ENCODE data around the gene WWTR1. TPM values are rescaled to one million over a fixed set of nuclear protein-coding genes. Genes with fewer than 3 reads are reported as not detected.

The WWTR1 gene
- total RNA-seq, 4 donors from 2014 or later, result 40.3 to 80.4 (median 67.6) TPM

DNA sequence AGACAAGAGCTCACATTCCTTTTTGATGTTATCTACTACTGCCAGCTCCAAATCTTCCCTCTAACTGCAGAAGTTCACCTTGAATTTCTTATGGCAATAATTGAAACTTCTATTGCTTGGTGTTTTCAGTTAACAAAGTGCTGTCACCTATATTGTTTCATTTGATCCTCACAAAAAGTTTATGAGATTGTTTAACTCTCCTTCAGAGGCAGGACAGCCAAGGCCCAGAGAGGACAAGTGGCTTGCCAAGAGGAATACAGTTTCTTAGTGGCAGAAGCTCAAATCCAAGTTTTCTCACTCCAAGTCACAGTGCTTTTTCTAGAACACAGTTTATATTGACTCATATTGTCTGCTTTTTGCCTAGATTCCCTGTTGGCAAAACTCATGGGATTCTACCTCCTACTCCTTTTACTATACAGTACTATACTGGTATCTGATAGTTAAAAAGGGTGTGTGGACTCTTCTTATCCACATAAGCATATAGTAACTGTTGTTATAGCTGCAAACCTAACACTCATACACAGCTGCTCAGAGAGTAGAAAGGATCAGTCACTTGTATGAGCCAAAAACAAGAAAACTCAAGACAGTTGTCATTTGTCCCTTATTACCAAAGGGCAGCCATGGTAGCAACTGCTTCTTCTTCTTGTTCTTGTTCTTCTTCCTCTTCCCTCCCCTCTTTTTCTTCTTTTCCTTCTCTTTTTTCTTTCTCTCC lies 167.4 kb downstream of the WWTR1 start:
- intact Hi-C loops (cut with DNase I; ENCODE audit: low total_unique reads) (no loop called here), in situ Hi-C loops (cut with MboI; ENCODE audit: low pct_ligation_motif_present in 1 of 4, low pct_unique_long_range_greater_than_20kb in 1 of 4, low sequenced_read_pairs in 3 of 4) (loop anchor here (25.0 kb wide), 2 partner anchors 378 to 528 kb away; no protein-coding TSS in a partner anchor)
- no peaks in the 10 kb centered on the region for H3K36me3 ChIP-seq
- H3K9me3 ChIP-seq, result no peaks in the 10 kb centered on the region
- H3K4me1 ChIP-seq, result no peaks in the 10 kb centered on the region
- H3K27ac ChIP-seq, result no peak overlapping the region
- no peak for DNase-seq
- peaks cover 5% of the 10 kb centered on the region for H3K27me3 ChIP-seq
- no peak for TF ChIP-seq POLR2A (IDR thresholded peaks at IDR 0.05)
- TF ChIP-seq EP300 (IDR thresholded peaks at IDR 0.05; ENCODE audit: low read depth), result no peak
- H3K4me3 ChIP-seq, result no peak overlapping the region

DNA sequence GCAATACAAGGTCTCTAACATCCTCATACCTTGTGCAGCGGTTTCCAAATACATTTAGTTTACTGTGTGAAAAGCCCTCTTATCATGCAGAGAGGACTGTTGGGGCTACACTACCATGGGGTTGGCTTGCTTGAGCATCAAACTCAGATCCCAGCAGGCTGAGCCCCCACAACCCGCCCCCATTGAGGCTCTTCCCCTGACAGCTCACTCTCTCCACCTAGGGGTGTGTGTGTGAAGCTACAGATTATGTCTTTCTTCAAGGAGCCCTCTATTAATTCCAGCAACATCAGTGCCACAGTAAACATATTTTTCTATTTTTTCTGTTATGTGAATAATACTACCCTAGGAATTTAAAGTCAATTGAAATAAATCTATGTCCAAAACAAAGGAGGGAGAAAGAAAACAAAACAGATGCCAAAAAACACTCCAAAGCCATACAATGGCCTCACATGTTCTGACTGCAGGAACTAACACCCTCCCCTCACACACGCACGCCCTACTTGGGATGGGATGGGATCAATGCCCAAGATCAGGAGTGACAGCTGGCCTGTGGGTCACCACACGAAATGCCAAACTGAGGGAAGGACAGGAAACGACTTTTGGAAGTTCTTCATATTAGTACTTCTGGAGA lies 168.7 kb downstream of the WWTR1 start:
- H3K36me3 ChIP-seq, result no peaks in the 10 kb centered on the region
- no peaks in the 10 kb centered on the region for H3K4me1 ChIP-seq
- intact Hi-C loops (cut with DNase I; ENCODE audit: low total_unique reads) (no loop called here), in situ Hi-C loops (cut with MboI; ENCODE audit: low pct_ligation_motif_present in 1 of 4, low pct_unique_long_range_greater_than_20kb in 1 of 4, low sequenced_read_pairs in 3 of 4) (loop anchor here (10.0 to 25.0 kb wide), 3 partner anchors 134 to 527 kb away; no protein-coding TSS in a partner anchor)
- WGBS, 2 donors (ENCODE audit: low coverage in 1 of 2), result 48 to 60% methylated on average over 3 to 6 of the region's 6 CpGs
- H3K9me3 ChIP-seq, result no peaks in the 10 kb centered on the region
- H3K27me3 ChIP-seq, result peaks cover 5% of the 10 kb centered on the region
- TF ChIP-seq, protein P1, sequence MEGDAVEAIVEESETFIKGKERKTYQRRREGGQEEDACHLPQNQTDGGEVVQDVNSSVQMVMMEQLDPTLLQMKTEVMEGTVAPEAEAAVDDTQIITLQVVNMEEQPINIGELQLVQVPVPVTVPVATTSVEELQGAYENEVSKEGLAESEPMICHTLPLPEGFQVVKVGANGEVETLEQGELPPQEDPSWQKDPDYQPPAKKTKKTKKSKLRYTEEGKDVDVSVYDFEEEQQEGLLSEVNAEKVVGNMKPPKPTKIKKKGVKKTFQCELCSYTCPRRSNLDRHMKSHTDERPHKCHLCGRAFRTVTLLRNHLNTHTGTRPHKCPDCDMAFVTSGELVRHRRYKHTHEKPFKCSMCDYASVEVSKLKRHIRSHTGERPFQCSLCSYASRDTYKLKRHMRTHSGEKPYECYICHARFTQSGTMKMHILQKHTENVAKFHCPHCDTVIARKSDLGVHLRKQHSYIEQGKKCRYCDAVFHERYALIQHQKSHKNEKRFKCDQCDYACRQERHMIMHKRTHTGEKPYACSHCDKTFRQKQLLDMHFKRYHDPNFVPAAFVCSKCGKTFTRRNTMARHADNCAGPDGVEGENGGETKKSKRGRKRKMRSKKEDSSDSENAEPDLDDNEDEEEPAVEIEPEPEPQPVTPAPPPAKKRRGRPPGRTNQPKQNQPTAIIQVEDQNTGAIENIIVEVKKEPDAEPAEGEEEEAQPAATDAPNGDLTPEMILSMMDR (IDR thresholded peaks at IDR 0.05), result peak in 2 of 5 experiments; percentile 16 to 17
- no peak for TF ChIP-seq POLR2AphosphoS5 (IDR thresholded peaks at IDR 0.05)
- H3K4me3 ChIP-seq, result no peak overlapping the region
- DNase-seq, result no peak
- H3K27ac ChIP-seq, result no peak overlapping the region

DNA sequence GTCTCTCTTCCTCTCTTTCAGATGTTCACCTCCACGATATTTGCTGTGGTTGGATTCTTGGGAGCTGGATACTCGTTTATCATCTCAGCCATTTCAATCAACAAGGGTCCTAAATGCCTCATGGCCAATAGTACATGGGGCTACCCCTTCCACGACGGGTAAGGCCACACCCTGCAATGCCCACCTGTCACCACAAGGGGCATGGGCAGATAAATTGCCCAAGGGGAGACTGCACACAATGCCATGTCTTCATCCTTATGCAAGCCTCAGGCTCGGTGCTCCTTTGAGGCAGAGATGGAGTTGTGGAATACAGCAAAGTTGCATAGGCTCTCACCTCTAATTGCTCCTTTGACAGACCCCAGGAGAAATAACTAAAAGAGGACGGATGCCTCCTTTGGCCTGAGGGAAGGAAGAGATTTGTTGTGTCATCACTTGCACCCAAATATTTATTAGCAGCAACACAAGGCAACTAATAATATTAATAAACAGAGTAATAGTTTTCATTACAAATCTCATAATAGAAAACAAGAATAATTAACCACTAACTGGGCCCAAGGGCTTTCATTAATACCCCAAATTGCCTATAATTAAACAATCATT lies 170.1 kb downstream of the WWTR1 start:
- H3K9me3 ChIP-seq, result no peaks in the 10 kb centered on the region
- WGBS, 2 donors (ENCODE audit: low coverage in 1 of 2), result 69 to 82% methylated on average over 2 to 6 of the region's 6 CpGs
- H3K4me3 ChIP-seq, result no peak overlapping the region
- no peaks in the 10 kb centered on the region for H3K27me3 ChIP-seq
- TF ChIP-seq EP300 (IDR thresholded peaks at IDR 0.05; ENCODE audit: low read depth) (no peak), POLR2A (IDR thresholded peaks at IDR 0.05) (no peak), POLR2AphosphoS5 (IDR thresholded peaks at IDR 0.05) (no peak)
- TF ChIP-seq, protein P1 (IDR thresholded peaks at IDR 0.05), result peak in 2 of 5 experiments; percentile 24
- peak; percentile 15 for DNase-seq
- no peaks in the 10 kb centered on the region for H3K4me1 ChIP-seq
- intact Hi-C loops (cut with DNase I; ENCODE audit: low total_unique reads) (no loop called here), in situ Hi-C loops (cut with MboI; ENCODE audit: low pct_ligation_motif_present in 1 of 4, low pct_unique_long_range_greater_than_20kb in 1 of 4, low sequenced_read_pairs in 3 of 4) (loop anchor here (10.0 to 25.0 kb wide), 3 partner anchors 133 to 525 kb away; no protein-coding TSS in a partner anchor)
- H3K27ac ChIP-seq, result no peak overlapping the region
- H3K36me3 ChIP-seq, result no peaks in the 10 kb centered on the region

- Histone ChIP-seq H3K36me3 (no peaks in the 10 kb centered on the region), H3K27me3 (no peaks in the 10 kb centered on the region), H3K4me3 (no peak overlapping the region), H3K4me1 (no peaks in the 10 kb centered on the region), H3K27ac (no peak overlapping the region), H3K9me3 (no peaks in the 10 kb centered on the region)
- in situ Hi-C loops (cut with MboI; ENCODE audit: low pct_ligation_motif_present in 1 of 4, low pct_unique_long_range_greater_than_20kb in 1 of 4, low sequenced_read_pairs in 3 of 4) (loop anchor here (10.0 to 25.0 kb wide), 3 partner anchors 132 to 524 kb away; no protein-coding TSS in a partner anchor), intact Hi-C loops (cut with DNase I; ENCODE audit: low total_unique reads) (no loop called here)
- TF ChIP-seq, protein P1 (IDR thresholded peaks at IDR 0.05), result no peak
- TF ChIP-seq EP300 (IDR thresholded peaks at IDR 0.05; ENCODE audit: low read depth) (no peak), POLR2A (IDR thresholded peaks at IDR 0.05) (no peak), POLR2AphosphoS5 (IDR thresholded peaks at IDR 0.05) (no peak)
- no peak for DNase-seq
- WGBS, 2 donors (ENCODE audit: low coverage in 1 of 2), result 76 to 85% methylated on average over 4 to 5 of the region's 5 CpGs
Measured at GRCh38 chr3:149486726-149487125, 171.1 kb downstream of the WWTR1 start.
